Measurements from ENCODE around the gene SKIC2.
"Not testable (repeated sequence)": the region's sequence is repeated elsewhere in the genome, so short reads cannot be mapped to it uniquely, and the experiment has no call there.

SKIC2 gene

DNA sequence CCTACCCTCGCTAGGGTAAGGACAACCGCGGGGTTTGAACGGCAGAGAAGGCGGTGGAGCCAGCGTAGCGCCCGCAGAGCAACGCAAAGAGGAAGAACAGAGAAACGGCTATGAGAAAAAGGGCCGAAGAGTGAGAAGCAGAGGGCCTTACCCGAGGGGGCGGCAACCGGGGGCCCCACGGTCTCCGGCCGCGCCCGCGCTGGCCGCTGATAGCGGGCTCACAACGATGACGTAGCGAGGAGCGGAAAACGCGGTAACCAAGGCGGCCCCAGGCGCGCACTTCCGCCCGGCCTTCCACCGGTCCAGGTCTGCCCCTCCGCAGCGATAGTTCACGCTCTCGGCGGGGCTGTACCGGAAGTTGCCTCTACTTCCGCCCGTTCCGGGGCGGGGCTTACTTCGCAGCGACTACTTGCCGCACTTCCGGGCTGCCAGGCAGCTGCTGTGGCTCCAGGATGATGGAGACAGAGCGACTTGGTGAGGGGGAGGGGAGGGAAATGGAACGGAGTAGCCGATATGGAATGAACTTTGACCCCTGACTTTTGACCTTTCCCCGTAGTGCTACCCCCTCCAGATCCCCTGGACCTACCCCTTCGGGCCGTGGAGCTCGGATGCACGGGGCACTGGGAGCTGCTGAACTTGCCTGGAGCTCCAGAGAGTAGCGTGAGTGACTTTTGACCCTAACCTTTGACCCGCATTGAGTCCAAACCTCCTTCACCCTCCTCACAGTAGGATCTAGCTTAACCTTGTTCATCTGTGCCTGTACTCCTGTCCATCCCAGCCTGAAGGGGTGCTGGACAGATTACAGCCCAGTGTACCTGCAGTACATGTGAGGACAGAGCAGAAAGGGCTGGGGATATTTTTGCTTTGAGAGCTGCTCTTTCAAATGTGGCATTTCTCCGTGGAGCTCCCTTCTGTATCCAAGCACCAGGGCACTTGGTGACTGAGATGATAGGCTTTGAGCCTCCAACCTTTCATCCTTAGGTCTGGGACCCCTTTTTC, at the start of gene SKIC2, which contains the start of gene NELFE:
TSS of gene SKIC2 (plus strand) at position 435 of the 999 bp plus-strand sequence. CDS start at position 453, 18 bp downstream.
TSS of gene NELFE (minus strand) at position 231 of the 999 bp plus-strand sequence. CDS start 525 bp downstream, outside the sequence.
- H4K20me1 ChIP-seq (ENCODE audit: control insufficient read depth, insufficient read depth, low read depth, low read length) = no peaks in the 10 kb centered on the region
- H3K4me2 ChIP-seq (ENCODE audit: low read length) = peak within 1 kb of the TSS; percentile 91
- H3K4me1 ChIP-seq (ENCODE audit: control insufficient read depth, low read length) = peaks cover 20% of the 10 kb centered on the region
- no peaks in the 10 kb centered on the region for H3K27me3 ChIP-seq (ENCODE audit: control insufficient read depth, low read length)
- H3K9me3 ChIP-seq (ENCODE audit: control insufficient read depth, insufficient read depth, low read length) = no peaks in the 10 kb centered on the region
- no peaks in the 10 kb centered on the region for H3F3A ChIP-seq (ENCODE audit: control insufficient read depth, insufficient read depth)
- peaks cover 69% of the 10 kb centered on the region for H3K36me3 ChIP-seq (ENCODE audit: control insufficient read depth, low read length)
- H3K4me3 ChIP-seq (ENCODE audit: low read length) = peak within 1 kb of the TSS; percentile 92
- H3K79me2 ChIP-seq (ENCODE audit: control insufficient read depth, low read length) = peaks cover 39% of the 10 kb centered on the region
- no peak within 1 kb of the TSS; the same call in 1 of the 2 replicates for H3K27ac ChIP-seq (ENCODE audit: low read depth, low read length)
- H3K9me2 ChIP-seq (replicated peaks; ENCODE audit: control insufficient read depth, low read length) = no peaks in the 10 kb centered on the region
- TF ChIP-seq EZH2phosphoT487 (IDR thresholded peaks at IDR 0.05; ENCODE audit: borderline replicate concordance, low read length) = no peak
- TF ChIP-seq, protein P1, sequence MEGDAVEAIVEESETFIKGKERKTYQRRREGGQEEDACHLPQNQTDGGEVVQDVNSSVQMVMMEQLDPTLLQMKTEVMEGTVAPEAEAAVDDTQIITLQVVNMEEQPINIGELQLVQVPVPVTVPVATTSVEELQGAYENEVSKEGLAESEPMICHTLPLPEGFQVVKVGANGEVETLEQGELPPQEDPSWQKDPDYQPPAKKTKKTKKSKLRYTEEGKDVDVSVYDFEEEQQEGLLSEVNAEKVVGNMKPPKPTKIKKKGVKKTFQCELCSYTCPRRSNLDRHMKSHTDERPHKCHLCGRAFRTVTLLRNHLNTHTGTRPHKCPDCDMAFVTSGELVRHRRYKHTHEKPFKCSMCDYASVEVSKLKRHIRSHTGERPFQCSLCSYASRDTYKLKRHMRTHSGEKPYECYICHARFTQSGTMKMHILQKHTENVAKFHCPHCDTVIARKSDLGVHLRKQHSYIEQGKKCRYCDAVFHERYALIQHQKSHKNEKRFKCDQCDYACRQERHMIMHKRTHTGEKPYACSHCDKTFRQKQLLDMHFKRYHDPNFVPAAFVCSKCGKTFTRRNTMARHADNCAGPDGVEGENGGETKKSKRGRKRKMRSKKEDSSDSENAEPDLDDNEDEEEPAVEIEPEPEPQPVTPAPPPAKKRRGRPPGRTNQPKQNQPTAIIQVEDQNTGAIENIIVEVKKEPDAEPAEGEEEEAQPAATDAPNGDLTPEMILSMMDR (IDR thresholded peaks at IDR 0.05; ENCODE audit: low read depth, low read length, poor library complexity, severe bottlenecking) = no peak

DNA sequence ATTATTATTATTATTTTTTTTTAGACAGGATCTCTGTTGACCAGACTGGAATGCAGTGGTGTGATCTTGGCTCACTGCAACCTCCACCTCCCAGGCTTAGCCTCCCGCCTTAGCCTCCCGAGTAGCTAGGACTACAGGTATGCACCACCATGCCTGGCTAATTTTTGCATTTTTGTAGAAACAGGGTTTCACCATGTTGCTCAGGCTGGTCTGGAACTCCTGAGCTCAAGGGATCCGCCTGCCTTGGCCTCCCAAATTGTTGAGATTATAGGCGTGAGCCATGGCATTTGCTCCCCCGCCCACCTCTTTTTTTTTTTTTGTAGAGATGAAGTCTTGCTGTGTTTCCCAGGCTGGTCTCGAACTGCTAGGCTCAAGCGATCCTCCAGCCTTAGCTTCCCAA, 49.7 kb upstream of the SKIC2 start:
- H4K20me1 ChIP-seq (ENCODE audit: control insufficient read depth, insufficient read depth, low read depth, low read length); H3K4me2 ChIP-seq (ENCODE audit: low read length); H3K36me3 ChIP-seq (ENCODE audit: control insufficient read depth, low read length); H3K4me3 ChIP-seq (ENCODE audit: low read length); H3K9me2 ChIP-seq (replicated peaks; ENCODE audit: control insufficient read depth, low read length); H3K79me2 ChIP-seq (ENCODE audit: control insufficient read depth, low read length); H3K27ac ChIP-seq (ENCODE audit: low read depth, low read length); H3K9me3 ChIP-seq (ENCODE audit: control insufficient read depth, insufficient read depth, low read length); H3F3A ChIP-seq (ENCODE audit: control insufficient read depth, insufficient read depth); H3K4me1 ChIP-seq (ENCODE audit: control insufficient read depth, low read length): not testable (repeated sequence)
- H3K27me3 ChIP-seq (ENCODE audit: control insufficient read depth, low read length) = peaks cover 23% of the 10 kb centered on the region

DNA sequence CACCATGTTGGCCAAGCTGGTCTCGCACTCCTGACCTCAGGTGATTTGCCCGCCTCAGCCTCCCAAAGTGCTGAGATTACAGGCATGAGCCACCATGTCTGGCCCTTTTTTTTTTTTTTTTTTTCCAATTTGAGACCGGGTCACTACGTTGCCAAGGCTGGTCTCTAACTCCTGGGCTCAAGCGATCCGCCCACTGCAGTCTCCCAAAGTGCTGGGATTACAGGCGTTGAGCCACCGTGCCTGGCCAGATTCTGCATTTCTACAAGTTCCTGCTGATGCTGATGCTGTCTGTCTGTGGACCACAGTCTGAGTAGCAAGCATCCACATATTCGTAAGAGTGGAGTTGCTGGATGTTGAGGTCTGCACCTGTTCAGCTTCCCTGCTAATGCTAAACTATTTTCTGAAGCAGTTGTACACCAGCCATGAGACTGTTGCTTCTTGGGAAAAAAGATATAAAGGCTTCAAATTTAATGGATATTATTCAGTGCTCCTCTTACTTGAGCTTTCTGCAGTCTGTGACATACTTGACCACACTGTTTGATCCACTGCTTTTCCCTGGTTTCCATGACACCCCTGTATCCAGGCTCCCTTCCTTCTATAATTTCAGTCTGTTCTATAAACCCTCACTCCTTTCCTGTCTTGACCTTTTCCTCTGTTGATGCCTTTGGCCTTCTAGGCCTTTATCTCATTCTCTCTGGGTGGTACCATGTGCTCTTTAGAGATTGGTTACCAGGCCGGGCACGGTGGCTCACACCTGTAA, 47.0 kb upstream of the SKIC2 start:
- Histone ChIP-seq H3K4me3 (ENCODE audit: low read length) (no peak overlapping the region), H3K27me3 (ENCODE audit: control insufficient read depth, low read length) (peaks cover 10% of the 10 kb centered on the region), H3K9me3 (ENCODE audit: control insufficient read depth, insufficient read depth, low read length) (no peaks in the 10 kb centered on the region), H3K4me2 (ENCODE audit: low read length) (no peak overlapping the region), H3K79me2 (ENCODE audit: control insufficient read depth, low read length) (no peaks in the 10 kb centered on the region), H4K20me1 (ENCODE audit: control insufficient read depth, insufficient read depth, low read depth, low read length) (no peaks in the 10 kb centered on the region), H3K36me3 (ENCODE audit: control insufficient read depth, low read length) (no peaks in the 10 kb centered on the region), H3K4me1 (ENCODE audit: control insufficient read depth, low read length) (peaks cover 11% of the 10 kb centered on the region), H3K9me2 (replicated peaks; ENCODE audit: control insufficient read depth, low read length) (no peaks in the 10 kb centered on the region), H3F3A (ENCODE audit: control insufficient read depth, insufficient read depth) (no peaks in the 10 kb centered on the region), H3K27ac (ENCODE audit: low read depth, low read length) (no peak overlapping the region)
- TF ChIP-seq, protein P1 (IDR thresholded peaks at IDR 0.05; ENCODE audit: low read depth, low read length, poor library complexity, severe bottlenecking) = no peak
- TF ChIP-seq EZH2phosphoT487 (IDR thresholded peaks at IDR 0.05; ENCODE audit: borderline replicate concordance, low read length) = no peak
